Parathyroid adenoma (tissue), 2 donors: ENCODE results near the gene TMEM202.

ENCODE experiments used
- H2AFZ ChIP-seq: fragments of 300-600 bp; sonication (generic); one replicate; pipeline ENCODE4 v1.7.0; 2017; ENCODE audit warnings: antibody characterized with exemption, mild to moderate bottlenecking
- H3K27ac ChIP-seq: fragments of 300-600 bp; sonication (generic); one replicate; pipeline ENCODE4 v1.7.0; 2017
- H3K27me3 ChIP-seq: fragments of 300-600 bp; sonication (generic); one replicate; pipeline ENCODE4 v1.7.0; 2017; ENCODE audit warnings: low read length; ENCODE audit not compliant: control insufficient read depth, insufficient read depth
- H3K36me3 ChIP-seq: fragments of 300-600 bp; sonication (generic); one replicate; pipeline ENCODE4 v1.7.0; 2017; ENCODE audit warnings: low read length; ENCODE audit not compliant: control insufficient read depth, insufficient read depth
- H3K4me1 ChIP-seq: fragments of 300-600 bp; sonication (generic); one replicate; pipeline ENCODE4 v1.7.0; 2017; ENCODE audit warnings: control low read depth
- H3K4me2 ChIP-seq: fragments of 300-600 bp; sonication (generic); one replicate; pipeline ENCODE4 v1.7.0; 2017; ENCODE audit warnings: low read length
- H3K4me3 ChIP-seq: fragments of 300-600 bp; sonication (generic); one replicate; pipeline ENCODE4 v1.7.0; 2017; ENCODE audit warnings: low read depth, low read length
- H3K79me2 ChIP-seq: fragments of 300-600 bp; sonication (generic); one replicate; pipeline ENCODE4 v1.7.0; 2017; ENCODE audit warnings: control low read depth
- H3K9ac ChIP-seq: fragments of 300-600 bp; sonication (generic); one replicate; pipeline ENCODE4 v1.7.0; 2017; ENCODE audit warnings: mild to moderate bottlenecking
- H3K9me3 ChIP-seq: fragments of 300-600 bp; sonication (generic); one replicate; pipeline ENCODE4 v1.7.0; 2017; ENCODE audit warnings: low read length; ENCODE audit not compliant: control insufficient read depth
- TF ChIP-seq, protein P1 (sequence below): fragments of 300-600 bp; sonication (generic); IDR thresholded peaks from one replicate; pipeline ENCODE4 v1.7.0; 2017; ENCODE audit warnings: antibody characterized with exemption, mild to moderate bottlenecking
- donor health status: primary hyperparathyroidism.

TMEM202 gene

DNA sequence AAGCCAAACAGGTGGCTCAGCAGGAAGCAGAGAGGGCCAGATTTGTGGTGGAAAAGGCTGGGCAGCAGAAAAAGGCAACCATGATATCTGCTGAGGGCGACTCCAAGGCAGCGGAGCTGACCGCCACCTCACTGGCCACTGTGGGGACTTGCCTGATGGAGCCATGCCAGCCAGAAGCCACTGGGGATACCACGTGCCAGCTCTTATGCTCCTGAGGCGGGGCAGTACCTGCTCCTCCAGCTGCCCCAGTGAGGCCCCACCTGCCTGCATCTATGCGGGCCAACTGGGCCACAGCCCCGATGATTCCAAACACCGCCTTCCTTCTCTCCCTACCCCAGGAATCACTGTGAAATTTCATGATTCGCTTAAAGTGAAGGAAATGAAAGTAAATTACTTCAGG lies 53.1 kb downstream of the TMEM202 start:
- Histone ChIP-seq H3K9me3 (no peaks in the 10 kb centered on the region), H3K27ac (no peak overlapping the region), H2AFZ (no peak overlapping the region), H3K79me2 (no peaks in the 10 kb centered on the region), H3K27me3 (no peaks in the 10 kb centered on the region), H3K4me1 (no peaks in the 10 kb centered on the region), H3K4me2 (no peak overlapping the region), H3K9ac (no peak overlapping the region), H3K36me3 (no peaks in the 10 kb centered on the region), H3K4me3 (no peak overlapping the region)
- TF ChIP-seq, protein P1, sequence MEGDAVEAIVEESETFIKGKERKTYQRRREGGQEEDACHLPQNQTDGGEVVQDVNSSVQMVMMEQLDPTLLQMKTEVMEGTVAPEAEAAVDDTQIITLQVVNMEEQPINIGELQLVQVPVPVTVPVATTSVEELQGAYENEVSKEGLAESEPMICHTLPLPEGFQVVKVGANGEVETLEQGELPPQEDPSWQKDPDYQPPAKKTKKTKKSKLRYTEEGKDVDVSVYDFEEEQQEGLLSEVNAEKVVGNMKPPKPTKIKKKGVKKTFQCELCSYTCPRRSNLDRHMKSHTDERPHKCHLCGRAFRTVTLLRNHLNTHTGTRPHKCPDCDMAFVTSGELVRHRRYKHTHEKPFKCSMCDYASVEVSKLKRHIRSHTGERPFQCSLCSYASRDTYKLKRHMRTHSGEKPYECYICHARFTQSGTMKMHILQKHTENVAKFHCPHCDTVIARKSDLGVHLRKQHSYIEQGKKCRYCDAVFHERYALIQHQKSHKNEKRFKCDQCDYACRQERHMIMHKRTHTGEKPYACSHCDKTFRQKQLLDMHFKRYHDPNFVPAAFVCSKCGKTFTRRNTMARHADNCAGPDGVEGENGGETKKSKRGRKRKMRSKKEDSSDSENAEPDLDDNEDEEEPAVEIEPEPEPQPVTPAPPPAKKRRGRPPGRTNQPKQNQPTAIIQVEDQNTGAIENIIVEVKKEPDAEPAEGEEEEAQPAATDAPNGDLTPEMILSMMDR, result no peak

DNA sequence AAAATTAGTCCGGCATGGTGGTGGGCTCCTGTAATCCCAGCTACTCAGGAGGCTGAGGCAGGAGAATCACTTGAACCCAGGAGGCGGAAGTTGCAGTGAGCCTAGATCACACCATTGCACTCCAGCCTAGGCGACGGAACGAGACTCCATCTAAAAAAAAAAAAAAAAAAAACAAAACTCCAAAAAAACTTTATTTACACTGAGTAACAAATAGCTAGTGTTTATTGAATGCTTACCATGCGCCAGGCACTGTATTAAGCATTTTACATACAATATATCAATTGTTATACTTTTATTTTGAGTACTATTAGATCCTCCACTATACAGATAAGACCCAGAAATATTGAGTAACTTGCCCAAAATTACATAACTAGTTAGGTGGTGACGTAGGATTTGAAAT lies 58.6 kb downstream of the TMEM202 start:
- no peak overlapping the region for H2AFZ ChIP-seq
- no peaks in the 10 kb centered on the region for H3K4me1 ChIP-seq

More for the DNA sequence above, 58.6 kb downstream of the TMEM202 start:
- Histone ChIP-seq H3K79me2 (no peaks in the 10 kb centered on the region), H3K4me3 (no peak overlapping the region), H3K9ac (no peak overlapping the region), H3K4me2 (no peak overlapping the region), H3K27ac (no peak overlapping the region), H3K27me3 (no peaks in the 10 kb centered on the region), H3K36me3 (no peaks in the 10 kb centered on the region), H3K9me3 (no peaks in the 10 kb centered on the region)
- TF ChIP-seq, protein P1, result no peak
